HepG2 (cell line): ENCODE results near the gene WBP1. TPM values are rescaled to one million over a fixed set of nuclear protein-coding genes. Genes with fewer than 3 reads are reported as not detected.

Source experiments
- AHDC1 ChIP-seq: sonication (generic); formaldehyde crosslinking; IDR thresholded peaks from 2 replicates; pipeline ENCODE4 v1.5.1; 2020; ENCODE audit warnings: mild to moderate bottlenecking, missing genetic modification reagents, borderline replicate concordance
- CTCF ChIP-seq: sonication (generic); formaldehyde crosslinking; IDR thresholded peaks from 2 replicates; pipeline ENCODE4 v1.5.0; 2020; ENCODE audit warnings: mild to moderate bottlenecking, missing genetic modification reagents, moderate library complexity
- DDIT3 ChIP-seq: sonication (generic); formaldehyde crosslinking; IDR thresholded peaks from 2 replicates; pipeline ENCODE4 v1.4.0; 2020; ENCODE audit warnings: mild to moderate bottlenecking, missing genetic modification reagents
- DNMT3B ChIP-seq: conservative IDR thresholded peaks from 2 replicates; pipeline ENCODE4 v1.6.1; 2016; ENCODE audit warnings: missing biosample characterization, control low read depth
- GMEB1 ChIP-seq: sonication (generic); formaldehyde crosslinking; IDR thresholded peaks from 2 replicates; pipeline ENCODE4 v1.5.1; 2020; ENCODE audit warnings: missing genetic modification reagents, mild to moderate bottlenecking, borderline replicate concordance
- MTF2 ChIP-seq: sonication (generic); formaldehyde crosslinking; IDR thresholded peaks from 2 replicates; pipeline ENCODE4 v1.5.0; 2020; ENCODE audit warnings: missing genetic modification reagents, borderline replicate concordance
- REST ChIP-seq, 2 experiments: IDR thresholded peaks; 2 replicates each; pipeline ENCODE4 v1.6.1; 2011 to 2012; ENCODE audit warnings: low read length in 2 of 2, borderline replicate concordance in 1 of 2, low read depth in 1 of 2, mild to moderate bottlenecking in 1 of 2, moderate library complexity in 1 of 2
- SIN3A ChIP-seq: IDR thresholded peaks from 2 replicates; pipeline ENCODE4 v1.6.1; 2011; ENCODE audit warnings: low read depth, mild to moderate bottlenecking, control low read depth, low read length, borderline replicate concordance
- TARDBP ChIP-seq: sonication (generic); formaldehyde crosslinking; IDR thresholded peaks from 2 replicates; pipeline ENCODE4 v1.8.0; 2022; ENCODE audit warnings: mild to moderate bottlenecking, missing genetic modification reagents
- YEATS4 ChIP-seq: sonication (generic); formaldehyde crosslinking; IDR thresholded peaks from 2 replicates; pipeline ENCODE4 v1.4.0; 2020; ENCODE audit warnings: missing genetic modification reagents, borderline replicate concordance
- polyA plus RNA-seq, 8 experiments: library from polyadenylated mRNA; depleted of rRNA in 3 of 8; stranded (reverse) in 7 of 8; unstranded in 1 of 8; fragments of >200 nt; fragmentation: Illumina TruSeq in 4 of 8; extraction: Trizol in 4 of 8; gene quantifications; 2 replicates each; pipeline versions ENCODE4 v1.2.1 to v1.2.3, GENCODE V29; 2011 to 2016; ENCODE audit warnings: low read depth in 4 of 8, missing spikeins in 1 of 8, mixed read lengths in 1 of 8; ENCODE audit not compliant: insufficient read depth in 1 of 8
- total RNA-seq, 5 experiments: library from RNA; depleted of rRNA; stranded (reverse); fragments of >200 nt; fragmentation: Illumina TruSeq; extraction: Trizol; gene quantifications; 2 replicates each; pipeline ENCODE4 v1.2.3, GENCODE V29; 2016; ENCODE audit warnings: low read depth in 1 of 5
- TF ChIP-seq, protein P1 (sequence below): sonication (generic); formaldehyde crosslinking; IDR thresholded peaks from 2 replicates; pipeline ENCODE4 v1.8.1; 2022; ENCODE audit warnings: mild to moderate bottlenecking, missing genetic modification reagents

Gene WBP1
- total and polyA plus RNA-seq, 2 of the 13 experiments (the other 11 are each of a cell fraction or from before 2014, with no cell fraction given): 38.8 to 85.7 TPM

GRCh38 chr2:74507145-74507925, 49.1 kb downstream of the WBP1 start, which contains the start of gene PCGF1 (continued):
- TF ChIP-seq REST (IDR thresholded peaks at IDR 0.05; ENCODE audit: borderline replicate concordance in 1 of 2, low read depth in 1 of 2, low read length in 2 of 2) (peak in 1 of 2 experiments; percentile 28; a peak in 1 of 4 replicates), YEATS4 (CRISPR knock-in tag) (peak; percentile 89), CTCF (CRISPR knock-in tag) (peak; percentile 98), MTF2 (CRISPR knock-in tag) (0 out of 2 replicates have a peak, but pooled peaks have one; percentile 6), DNMT3B (CRISPR knock-in tag) (peak; percentile 90; the same call in 1 of the 2 replicates), DDIT3 (no peak), GMEB1 (CRISPR knock-in tag) (peak; percentile 74; the same call in 1 of the 2 replicates), SIN3A (0 out of 2 replicates have a peak, but pooled peaks have one; percentile 15), TARDBP (CRISPR knock-in tag) (no peak; the same call in 1 of the 2 replicates), AHDC1 (0 out of 2 replicates have a peak, but pooled peaks have one; percentile 39)
- TF ChIP-seq, protein P1, sequence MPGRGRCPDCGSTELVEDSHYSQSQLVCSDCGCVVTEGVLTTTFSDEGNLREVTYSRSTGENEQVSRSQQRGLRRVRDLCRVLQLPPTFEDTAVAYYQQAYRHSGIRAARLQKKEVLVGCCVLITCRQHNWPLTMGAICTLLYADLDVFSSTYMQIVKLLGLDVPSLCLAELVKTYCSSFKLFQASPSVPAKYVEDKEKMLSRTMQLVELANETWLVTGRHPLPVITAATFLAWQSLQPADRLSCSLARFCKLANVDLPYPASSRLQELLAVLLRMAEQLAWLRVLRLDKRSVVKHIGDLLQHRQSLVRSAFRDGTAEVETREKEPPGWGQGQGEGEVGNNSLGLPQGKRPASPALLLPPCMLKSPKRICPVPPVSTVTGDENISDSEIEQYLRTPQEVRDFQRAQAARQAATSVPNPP (CRISPR knock-in tag): peak; percentile 35; the same call in 1 of the 2 replicates
